A673 (cell line): ENCODE data around the gene RIPOR2.

ENCODE experiments used
- CTCF ChIP-seq: fragments of 300-800, 200-600 bp; sonication (generic); conservative IDR thresholded peaks from 2 replicates; pipeline ENCODE4 v1.5.1; 2017; ENCODE audit warnings: low read depth, mild to moderate bottlenecking, antibody characterized with exemption, low read length, moderate library complexity, mixed read lengths
- EZH2 ChIP-seq: fragments of 200-600 bp; sonication (generic); IDR thresholded peaks from 2 replicates; pipeline ENCODE4 v1.6.1; 2017; ENCODE audit warnings: borderline replicate concordance, low read depth, mild to moderate bottlenecking, mixed read lengths, antibody characterized with exemption, low read length; ENCODE audit not compliant: poor library complexity, severe bottlenecking

GRCh38 chr6:24951811-24952299, 16.1 kb upstream of the RIPOR2 start:
- TF ChIP-seq CTCF (no peak), EZH2 (no peak)
